CD4-positive, alpha-beta T cell treated with Interferon gamma for 1 hour (primary cell): ENCODE data around the gene NDST3.

Experiments
- DNase-seq: peaks from one replicate; pipeline ENCODE4 v3.0.0-alpha.2; 2020

The NDST3 gene

DNA sequence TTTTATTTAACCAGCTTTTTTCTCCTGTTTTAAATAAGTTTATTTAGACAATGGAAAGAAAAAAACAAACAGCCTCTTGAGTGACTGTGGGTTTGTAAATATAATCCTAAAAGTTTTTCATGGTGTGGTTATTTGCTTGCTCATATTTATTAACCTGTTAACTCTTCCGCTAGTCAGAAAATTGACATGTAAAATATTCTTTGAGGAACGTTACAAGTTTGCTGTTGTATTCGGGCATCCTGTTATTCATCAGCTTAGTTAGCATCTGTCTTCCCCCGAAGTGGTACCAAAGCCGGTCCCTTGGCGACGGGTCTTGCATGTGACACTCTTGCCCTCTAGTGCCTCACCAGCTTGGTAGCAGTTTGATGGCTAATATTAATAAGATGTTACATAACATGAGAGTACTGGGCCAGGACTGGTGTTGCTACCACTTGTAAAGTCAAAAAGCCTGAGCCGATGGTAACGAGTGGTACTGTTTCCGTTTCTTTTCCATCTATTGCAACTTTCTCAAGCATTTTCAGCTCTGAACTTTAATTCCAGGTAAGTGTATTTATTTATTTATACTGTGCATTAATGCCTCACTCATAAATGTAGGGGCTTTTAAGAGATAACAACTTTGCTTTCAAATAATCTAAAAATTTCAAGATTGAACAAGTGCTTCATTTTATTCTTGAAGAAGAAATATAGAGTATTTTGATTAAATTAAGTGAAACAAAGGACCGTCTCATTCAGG, at the start of gene NDST3:
TSS of gene NDST3 (plus strand) at position 434 of the 733 bp plus-strand sequence. CDS start 19,425 bp downstream, outside the sequence.
- DNase-seq, result peak; percentile 14

DNA sequence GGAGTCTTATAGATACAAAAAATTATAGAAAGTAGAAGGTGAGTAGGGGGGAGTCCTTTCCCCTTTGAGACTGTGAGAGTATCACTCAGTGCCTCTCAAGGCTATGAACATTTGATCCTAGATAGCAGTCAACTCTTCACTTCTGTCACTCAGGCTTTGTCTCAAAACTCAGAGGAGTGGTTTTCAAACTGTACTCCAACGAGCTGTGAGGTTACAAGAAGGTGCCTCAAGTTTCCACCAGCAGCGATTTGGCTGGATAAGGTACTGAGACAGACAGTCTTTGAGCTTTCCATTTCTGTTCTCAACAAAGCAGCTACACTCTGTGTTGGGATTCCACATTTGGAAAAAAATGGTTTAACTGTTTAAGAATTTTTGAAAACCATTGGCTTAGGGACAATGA, 48.0 kb upstream of the NDST3 start:
- no peak for DNase-seq

DNA sequence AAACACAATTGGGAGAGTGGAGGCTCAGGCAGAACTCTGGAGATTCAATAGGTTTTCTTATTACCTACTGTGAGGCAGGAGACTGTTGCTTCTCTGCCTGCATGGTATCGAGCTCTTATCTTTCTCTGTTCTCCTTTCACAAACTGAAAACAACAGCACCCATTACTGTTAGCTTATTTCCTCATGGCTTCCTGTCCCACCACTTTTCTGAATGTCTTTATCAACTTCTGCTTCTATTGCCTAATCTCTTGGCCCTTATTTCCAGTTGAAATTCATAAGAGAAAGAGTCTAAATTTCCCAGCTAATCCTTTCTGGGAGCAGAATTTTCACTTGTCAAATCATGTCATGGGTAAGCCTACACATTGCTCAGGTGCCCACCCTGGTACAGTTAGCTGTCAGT, 46.8 kb upstream of the NDST3 start:
- DNase-seq, result no peak

DNA sequence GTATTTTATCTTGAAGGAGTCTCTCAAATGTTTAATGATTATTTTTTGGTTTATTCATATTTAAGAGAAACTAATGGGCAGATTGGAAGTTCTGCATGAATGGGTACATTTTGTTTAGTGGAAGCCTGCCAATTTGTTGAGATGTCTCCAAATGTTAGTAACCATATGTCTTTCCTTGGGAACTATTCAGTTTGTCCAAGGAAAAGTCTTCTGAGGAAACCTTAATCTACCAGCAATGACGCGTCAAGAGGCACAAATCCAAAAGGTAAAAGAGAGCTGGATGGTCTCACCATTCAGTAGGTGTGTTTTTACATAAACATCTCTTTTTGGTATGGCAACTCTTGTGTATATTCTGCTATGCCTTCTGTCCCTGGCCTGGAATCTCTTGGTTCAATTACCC, 37.4 kb upstream of the NDST3 start:
- DNase-seq, result no peak

DNA sequence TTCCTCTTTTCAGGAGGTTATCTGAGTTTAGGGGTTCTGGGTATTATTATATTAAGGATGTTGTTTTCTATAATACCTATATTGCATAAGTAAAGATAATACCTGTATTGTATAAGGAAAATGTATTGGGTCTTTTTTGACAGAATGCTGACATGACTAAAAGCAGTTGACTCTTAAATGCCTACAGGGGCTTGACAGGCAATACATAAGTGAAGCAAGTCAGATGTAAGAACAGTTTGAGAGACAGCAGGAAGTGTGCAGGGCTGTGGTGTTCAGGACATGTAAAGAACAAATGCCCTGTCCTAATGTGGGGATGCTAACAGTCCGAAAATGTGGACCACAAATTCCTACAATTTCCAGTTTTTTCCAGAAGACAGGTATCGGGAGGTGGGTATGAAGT, 30.2 kb upstream of the NDST3 start:
- no peak for DNase-seq

GRCh38 chr4:118005883-118006282, 28.4 kb upstream of the NDST3 start:
- DNase-seq, result no peak

- no peak for DNase-seq
Measured at GRCh38 chr4:118012142-118012541, 22.1 kb upstream of the NDST3 start.

DNA sequence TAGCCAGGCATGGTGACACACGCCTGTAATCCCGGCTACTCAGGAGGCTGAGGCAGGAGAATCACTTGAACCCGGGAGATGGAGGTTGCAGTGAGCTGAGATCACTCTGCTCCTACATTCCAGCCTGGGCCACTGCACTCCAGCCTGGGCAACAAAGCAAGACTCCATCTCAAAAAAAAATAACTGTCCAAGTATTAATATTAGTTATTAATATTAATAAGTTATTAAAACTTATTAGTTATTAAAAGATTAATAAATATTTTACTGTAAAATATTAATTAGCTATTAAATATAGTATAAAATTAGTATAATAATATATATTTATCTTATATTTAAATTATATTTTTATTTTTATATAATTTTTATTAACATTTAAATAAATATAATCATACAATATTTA, 19.5 kb upstream of the NDST3 start:
- DNase-seq, result no peak

DNA sequence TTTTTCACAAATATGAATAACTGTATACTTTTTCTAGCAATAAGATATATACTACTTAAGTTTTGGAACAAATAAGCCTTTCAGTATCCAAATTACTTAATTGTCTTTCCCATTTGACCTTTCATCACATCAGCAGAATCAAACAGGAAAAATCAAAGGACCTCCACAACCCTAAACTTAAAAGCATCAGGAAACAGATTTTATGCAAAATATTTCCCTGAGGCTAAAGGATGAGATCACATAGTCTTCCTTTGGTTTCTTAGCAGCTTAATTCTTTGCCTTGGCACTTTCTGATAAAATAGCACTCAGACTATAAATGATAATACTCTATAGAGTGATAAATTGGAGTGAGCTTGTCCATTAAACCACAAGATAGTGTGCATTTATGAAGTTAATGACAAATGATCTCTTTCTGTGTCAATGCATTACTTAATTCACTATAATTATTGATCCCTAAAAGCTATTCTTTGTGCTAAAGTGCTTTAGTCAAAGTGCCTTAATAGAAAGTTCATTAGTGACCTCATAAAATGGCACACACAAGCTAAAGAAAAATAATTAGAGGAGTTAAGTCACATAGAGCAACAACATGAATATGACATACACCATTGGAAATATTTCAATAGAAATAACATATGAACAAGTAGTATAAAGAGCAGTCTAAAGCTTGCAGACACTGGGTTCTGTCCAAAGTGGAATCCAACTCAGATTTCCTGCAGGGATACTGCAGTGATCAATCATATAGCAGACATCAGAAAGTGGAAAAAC, 15.7 kb upstream of the NDST3 start:
- no peak for DNase-seq

- no peak for DNase-seq
Measured at GRCh38 chr4:118026806-118027205, 7.5 kb upstream of the NDST3 start.

GRCh38 chr4:118029224-118029623, 5.1 kb upstream of the NDST3 start:
- DNase-seq, result no peak

DNA sequence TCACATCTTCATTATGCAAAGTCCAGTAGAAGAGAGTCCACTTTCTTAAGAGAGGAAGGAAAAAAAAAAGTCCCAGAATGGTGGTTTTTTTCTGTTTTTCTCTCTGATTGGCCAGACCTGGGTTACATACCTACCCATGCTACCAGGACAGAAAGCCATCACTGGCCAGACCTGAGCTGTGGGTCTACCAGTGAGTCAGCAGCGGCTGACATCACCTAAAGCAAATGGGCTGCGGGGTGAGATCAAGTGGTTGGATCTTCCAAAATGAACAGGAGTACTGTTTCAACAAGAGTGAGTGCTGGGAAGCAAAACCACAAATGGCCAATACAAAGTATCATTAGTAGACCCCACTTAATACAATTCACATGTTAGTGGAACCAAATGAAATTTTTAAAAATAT, 1.6 kb upstream of the NDST3 start:
- no peak for DNase-seq

DNA sequence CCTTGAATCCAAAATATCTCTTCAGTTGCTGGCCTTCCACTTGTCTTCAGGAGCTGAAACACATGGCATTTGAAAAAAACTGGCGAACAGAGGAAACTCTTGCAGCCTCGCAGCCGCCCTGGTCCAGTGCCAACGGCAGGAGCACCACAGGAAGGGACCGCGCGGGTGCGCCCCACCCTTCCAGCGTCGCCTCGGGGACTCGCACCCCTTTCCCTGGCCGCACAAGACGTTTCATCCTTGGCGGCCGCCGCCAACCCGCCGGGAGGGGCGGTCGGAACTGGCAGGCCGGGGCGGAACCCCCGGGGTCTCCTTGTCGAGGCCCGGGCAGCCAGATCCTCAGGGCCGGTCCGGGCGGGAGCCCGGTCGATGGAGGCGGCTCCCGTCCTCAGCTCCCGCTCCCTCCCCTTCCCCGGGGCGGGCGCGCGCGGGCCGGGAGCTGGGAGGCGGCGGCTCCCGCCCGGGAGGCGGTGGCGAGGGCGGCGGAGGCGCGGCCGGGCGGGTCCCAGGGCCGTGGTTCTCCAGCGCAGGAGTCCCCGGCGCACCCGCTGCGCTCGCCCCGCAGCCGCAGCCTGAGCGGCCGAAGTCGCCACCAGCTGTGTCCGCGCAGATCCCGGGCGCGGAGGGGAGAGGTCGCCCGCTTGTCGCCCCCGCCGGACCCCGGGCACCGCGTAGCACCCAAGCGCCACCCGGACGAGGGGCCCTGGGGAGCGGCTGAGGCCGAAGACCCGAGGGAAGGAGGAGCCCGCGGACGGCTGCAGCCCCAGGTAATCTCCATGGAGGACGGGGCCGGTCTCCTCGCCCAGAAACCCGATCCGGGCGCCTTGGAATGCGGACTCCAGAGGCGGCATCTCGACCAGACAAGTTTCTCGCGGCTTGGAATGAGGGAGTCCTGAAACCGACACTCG, 886 bp upstream of the NDST3 start:
- no peak for DNase-seq

DNA sequence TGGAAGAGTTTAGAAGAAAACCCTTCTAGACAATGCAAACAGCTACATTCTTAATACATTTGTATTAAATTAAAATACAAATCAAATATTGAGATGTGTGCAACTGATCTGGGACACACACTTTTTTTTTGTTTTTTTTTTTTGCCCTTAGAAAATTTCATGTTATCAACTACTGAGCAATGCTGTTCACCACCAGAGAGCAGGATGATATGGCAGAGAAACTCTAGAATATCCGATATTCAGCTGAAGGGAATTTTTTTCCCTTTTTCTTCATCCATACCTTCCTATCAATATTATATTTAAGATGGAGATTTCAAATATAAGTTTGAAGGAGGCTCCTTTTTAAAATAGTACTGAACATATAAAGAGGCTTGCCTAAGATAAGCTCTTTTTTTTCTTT, 1.0 kb downstream of the NDST3 start:
- DNase-seq, result no peak

DNA sequence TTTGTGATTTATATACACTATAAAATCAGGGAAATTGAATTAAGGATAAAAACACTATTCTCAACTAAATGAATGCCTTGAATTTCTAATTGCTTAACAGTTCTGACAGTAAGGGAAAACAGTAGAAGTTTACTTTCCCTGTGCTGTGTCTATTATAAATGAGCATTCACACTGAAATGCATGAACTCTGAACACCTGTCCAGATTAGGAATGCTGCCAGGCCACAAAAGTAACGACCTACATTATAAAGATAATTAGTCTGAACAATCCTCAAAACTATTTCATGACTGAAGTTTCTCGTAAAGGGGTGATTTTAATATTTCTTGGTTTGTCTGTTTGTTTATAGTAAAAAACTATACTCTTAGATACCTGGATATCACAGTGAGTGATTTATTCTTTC, 2.0 kb downstream of the NDST3 start:
- no peak for DNase-seq

DNA sequence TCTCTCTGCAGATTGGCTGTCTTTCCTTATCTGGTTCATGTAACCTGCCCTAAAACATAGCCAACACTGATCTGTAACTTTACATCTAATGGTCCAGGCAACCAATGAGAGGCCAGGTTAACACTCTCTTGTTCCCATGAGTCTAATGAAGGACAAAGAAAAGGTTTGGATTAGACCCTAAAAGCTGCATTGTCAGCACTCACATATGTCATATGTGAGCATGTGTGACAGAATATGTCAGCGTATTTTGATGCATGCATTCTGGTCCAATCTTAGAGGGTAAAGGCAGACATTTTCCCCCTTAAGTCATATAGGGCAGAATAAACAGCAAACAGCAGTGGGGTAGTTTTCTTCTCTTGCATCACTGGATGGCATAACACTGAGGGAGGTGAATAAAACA, 3.7 kb downstream of the NDST3 start:
- DNase-seq, result no peak

DNA sequence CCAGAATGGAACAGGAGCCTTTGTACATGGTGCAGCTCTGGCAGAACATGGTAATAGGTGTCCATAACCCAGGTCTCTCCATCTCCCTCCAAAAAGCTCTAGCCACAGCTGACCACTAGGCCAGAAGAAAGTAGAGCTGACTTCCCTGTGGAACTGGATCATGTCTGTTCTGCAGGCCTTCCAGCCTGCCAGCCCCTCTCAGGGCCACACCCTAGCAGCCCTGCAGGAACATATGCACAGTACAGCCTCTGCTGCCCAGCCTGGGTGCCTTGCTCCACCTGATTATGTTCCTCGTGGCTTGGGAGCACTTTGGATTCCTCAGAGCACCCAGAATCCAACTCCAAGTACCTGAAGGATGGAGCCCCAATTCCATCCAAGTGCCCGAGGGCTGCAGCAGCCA, 12.0 kb downstream of the NDST3 start:
- no peak for DNase-seq

DNA sequence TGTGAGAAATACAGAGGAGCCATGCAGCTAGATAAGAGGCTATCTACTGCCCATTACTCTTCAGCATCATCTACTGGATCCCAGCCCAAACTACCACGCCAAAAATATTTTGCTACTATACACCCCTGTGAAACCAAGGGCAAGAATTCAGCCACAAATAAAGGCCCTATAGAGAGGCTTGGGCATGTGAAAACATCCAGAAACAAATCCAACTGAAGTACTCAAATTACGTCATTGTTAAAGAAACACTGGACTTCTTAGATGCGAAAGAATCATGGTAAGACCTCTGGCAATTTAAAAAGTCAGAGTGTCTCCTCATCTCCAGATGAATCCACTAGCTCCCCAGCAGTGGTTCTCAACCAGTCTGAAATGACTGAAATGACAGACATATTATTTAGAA, 12.8 kb downstream of the NDST3 start:
- no peak for DNase-seq

- DNase-seq, result no peak
Measured at GRCh38 chr4:118058955-118059354, 24.7 kb downstream of the NDST3 start.

DNA sequence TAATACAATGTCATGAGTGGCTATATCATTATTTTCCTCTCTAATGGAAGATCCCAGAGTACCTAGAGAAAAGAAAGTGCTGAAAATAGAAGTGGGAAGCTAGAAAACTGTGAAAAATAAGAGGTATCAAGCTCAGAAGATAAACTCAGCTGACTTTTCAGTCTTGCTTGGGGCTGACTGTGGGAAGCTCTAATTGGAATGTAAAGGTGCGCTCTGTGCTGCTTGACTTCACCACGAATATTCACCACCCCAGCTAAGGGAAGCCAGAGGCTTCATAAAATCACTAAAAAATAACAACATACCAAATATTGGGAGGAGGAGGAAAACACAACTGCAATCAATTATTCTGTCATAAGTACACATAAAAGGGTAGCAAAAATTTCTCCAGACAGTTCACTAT, 25.1 kb downstream of the NDST3 start:
- no peak for DNase-seq

DNA sequence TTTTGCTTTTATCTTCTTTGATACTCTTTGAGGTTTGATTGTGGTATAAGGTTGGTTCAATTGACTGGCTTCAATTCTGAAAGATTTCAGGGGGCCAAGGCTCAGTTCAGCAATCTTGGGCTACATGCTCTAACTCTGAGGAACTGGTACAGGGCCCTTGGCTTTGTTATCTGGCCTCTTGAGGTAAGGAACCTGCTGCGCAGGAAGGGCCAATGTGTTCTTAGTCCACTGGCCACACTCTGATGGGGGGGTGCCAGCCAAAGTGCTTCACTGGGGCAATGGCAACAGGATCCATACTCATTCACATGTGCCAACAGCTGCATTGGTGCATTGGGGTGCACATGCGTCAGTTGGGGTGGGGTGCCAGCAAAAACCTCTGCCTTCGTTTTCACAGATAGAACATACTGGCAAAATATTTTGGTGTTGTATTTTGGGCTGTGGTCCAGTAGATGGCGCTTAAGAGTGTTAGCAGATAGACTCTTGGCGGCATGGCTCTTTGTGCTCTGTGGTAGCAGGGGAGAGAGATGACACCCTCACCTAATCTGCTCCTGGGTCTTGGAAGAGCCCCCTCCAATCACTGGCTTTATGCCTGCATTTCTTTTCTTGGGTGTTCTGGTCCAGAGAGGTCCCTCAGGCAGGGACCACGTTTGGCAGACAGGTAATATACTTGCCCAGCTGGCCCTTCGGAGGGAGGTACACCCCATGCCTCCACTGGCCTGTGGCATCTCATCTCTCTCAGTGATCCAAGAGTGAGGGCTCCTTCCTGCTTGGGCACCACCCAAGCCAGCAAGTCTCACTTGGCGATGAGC, 42.9 kb downstream of the NDST3 start:
- DNase-seq, result no peak

DNA sequence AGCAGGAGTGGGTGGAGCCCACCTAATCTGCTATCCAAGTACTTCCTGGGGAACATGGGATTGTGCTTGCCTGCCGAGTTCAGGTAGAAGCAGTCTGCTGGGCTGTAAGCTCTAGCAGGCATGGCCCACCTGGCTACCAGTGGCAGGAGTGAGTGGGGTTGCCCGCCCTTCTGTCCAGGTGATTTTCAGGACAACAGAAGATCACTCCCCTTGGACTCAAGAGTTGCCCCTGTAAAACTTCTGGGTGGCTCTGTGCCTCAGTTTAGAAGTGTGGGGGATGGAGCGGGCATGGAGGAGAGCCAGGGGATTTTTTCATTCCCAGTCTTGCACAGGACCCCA, 43.5 kb downstream of the NDST3 start:
- no peak for DNase-seq

- DNase-seq, result no peak
Measured at GRCh38 chr4:118081434-118081833, 47.1 kb downstream of the NDST3 start.
